Astrocyte (in vitro differentiated cells and primary cell): ENCODE data around the gene SDC4. TPM values are rescaled to one million over a fixed set of nuclear protein-coding genes. Genes with fewer than 3 reads are reported as not detected.

Experiments
- DNase-seq: peaks from one replicate; pipeline ENCODE4 v3.0.0-alpha.2; 2010; ENCODE audit warnings: low read depth
- FAIRE-seq: peaks from 2 replicates; lab custom pipeline; 2011; peaks lifted over from hg19 to GRCh38; lab: Jason Lieb, UNC
- H2AFZ ChIP-seq: 2 replicates; pipeline ENCODE4 v1.6.0; 2012; ENCODE audit warnings: low read depth, low read length, inconsistent platforms
- H3K27ac ChIP-seq: 2 replicates; pipeline ENCODE4 v1.5.1; 2011; ENCODE audit warnings: low read depth, low read length, inconsistent platforms
- H3K27me3 ChIP-seq: 2 replicates; pipeline ENCODE4 v1.6.0; 2011; ENCODE audit warnings: low read length, inconsistent platforms; ENCODE audit not compliant: insufficient read depth
- H3K36me3 ChIP-seq: 2 replicates; pipeline ENCODE4 v1.5.1; 2011; ENCODE audit warnings: low read length, inconsistent platforms; ENCODE audit not compliant: insufficient read depth
- H3K4me1 ChIP-seq: 2 replicates; pipeline ENCODE4 v1.5.1; 2011; ENCODE audit warnings: low read length, inconsistent platforms; ENCODE audit not compliant: insufficient read depth
- H3K4me2 ChIP-seq: 2 replicates; pipeline ENCODE4 v1.6.0; 2012; ENCODE audit warnings: low read length, inconsistent platforms
- H3K4me3 ChIP-seq: 2 replicates; pipeline ENCODE4 v1.5.1; 2011; ENCODE audit warnings: low read depth, mild to moderate bottlenecking, low read length, inconsistent platforms; ENCODE audit not compliant: insufficient read depth
- H3K79me2 ChIP-seq: 2 replicates; pipeline ENCODE4 v1.6.0; 2012; ENCODE audit warnings: mild to moderate bottlenecking, low read length, inconsistent platforms; ENCODE audit not compliant: insufficient read depth
- H3K9ac ChIP-seq: 2 replicates; pipeline ENCODE4 v1.6.0; 2012; ENCODE audit warnings: mild to moderate bottlenecking, low read length, inconsistent platforms
- H3K9me3 ChIP-seq: 2 replicates; pipeline ENCODE4 v1.5.1; 2012; ENCODE audit warnings: low read depth, mild to moderate bottlenecking, low read length, inconsistent platforms; ENCODE audit not compliant: insufficient read depth
- H4K20me1 ChIP-seq: 2 replicates; pipeline ENCODE4 v1.6.0; 2012; ENCODE audit warnings: low read length, inconsistent platforms; ENCODE audit not compliant: insufficient read depth
- H3K27ac Mint-ChIP-seq: one replicate; pipeline ENCODE4 v1.8.0; 2021; ENCODE audit warnings: mild to moderate bottlenecking, mixed read lengths; ENCODE audit not compliant: unreplicated experiment
- H3K27me3 Mint-ChIP-seq: one replicate; pipeline ENCODE4 v1.8.0; 2021; ENCODE audit warnings: low read depth, mixed read lengths; ENCODE audit not compliant: unreplicated experiment
- H3K36me3 Mint-ChIP-seq: one replicate; pipeline ENCODE4 v1.8.0; 2021; ENCODE audit warnings: low read depth, mixed read lengths; ENCODE audit not compliant: unreplicated experiment
- H3K4me1 Mint-ChIP-seq: one replicate; pipeline ENCODE4 v1.8.0; 2021; ENCODE audit warnings: low read depth, mixed read lengths; ENCODE audit not compliant: unreplicated experiment
- H3K4me3 Mint-ChIP-seq: one replicate; pipeline ENCODE4 v1.8.0; 2021; ENCODE audit warnings: mild to moderate bottlenecking, moderate library complexity, mixed read lengths; ENCODE audit not compliant: unreplicated experiment
- H3K9me3 Mint-ChIP-seq: one replicate; pipeline ENCODE4 v1.8.0; 2021; ENCODE audit warnings: mild to moderate bottlenecking, mixed read lengths; ENCODE audit not compliant: unreplicated experiment
- CTCF ChIP-seq: IDR thresholded peaks from 2 replicates; pipeline ENCODE4 v1.5.1; 2011; ENCODE audit warnings: low read depth, mild to moderate bottlenecking, inconsistent platforms, low read length, moderate library complexity; ENCODE audit not compliant: insufficient read depth
- EZH2 ChIP-seq: IDR thresholded peaks from 2 replicates; pipeline ENCODE4 v1.6.1; 2012; ENCODE audit warnings: mild to moderate bottlenecking, low read length, inconsistent platforms; ENCODE audit not compliant: insufficient read depth
- total RNA-seq: library from RNA; stranded (reverse); gene quantifications from 2 replicates; pipeline ENCODE4 v1.2.1, GENCODE V29; 2021

The SDC4 gene
- total RNA-seq, 1 donor from 2014 or later = 135 TPM

GRCh38 chr20:45293041-45294002 lies 54.9 kb downstream of the SDC4 start:
- peak; percentile 19 for DNase-seq
- H3K27ac Mint-ChIP-seq = peak overlapping the region; percentile 41
- H3K9me3 ChIP-seq = peaks cover 4% of the 10 kb centered on the region
- no peak overlapping the region for H3K27ac ChIP-seq
- peaks cover 6% of the 10 kb centered on the region for H3K4me1 ChIP-seq
- H3K79me2 ChIP-seq = no peaks in the 10 kb centered on the region
- H3K36me3 ChIP-seq = no peaks in the 10 kb centered on the region
- H3K36me3 Mint-ChIP-seq = no peaks in the 10 kb centered on the region
- peaks cover 8% of the 10 kb centered on the region for H3K27me3 Mint-ChIP-seq
- peaks cover 6% of the 10 kb centered on the region for H3K9me3 Mint-ChIP-seq
- peak overlapping the region; percentile 74 for H3K9ac ChIP-seq
- peaks cover 17% of the 10 kb centered on the region for H3K27me3 ChIP-seq
- H3K4me2 ChIP-seq = peak overlapping the region; percentile 90
- TF ChIP-seq EZH2 (peak; percentile 27), CTCF (peak; percentile 68)
- H3K4me3 ChIP-seq = peak overlapping the region; percentile 61
- H4K20me1 ChIP-seq = no peaks in the 10 kb centered on the region
- H2AFZ ChIP-seq = peak overlapping the region; percentile 88
- no peak for FAIRE-seq
- peaks cover 3% of the 10 kb centered on the region for H3K4me1 Mint-ChIP-seq
- peak overlapping the region; percentile 83 for H3K4me3 Mint-ChIP-seq

GRCh38 chr20:45292343-45292742 lies 55.9 kb downstream of the SDC4 start:
- H3K36me3 Mint-ChIP-seq = no peaks in the 10 kb centered on the region
- Histone ChIP-seq H3K27me3 (peaks cover 16% of the 10 kb centered on the region), H3K79me2 (no peaks in the 10 kb centered on the region), H3K4me3 (no peak overlapping the region), H3K9me3 (peaks cover 4% of the 10 kb centered on the region), H3K4me1 (peaks cover 6% of the 10 kb centered on the region), H3K4me2 (peak overlapping the region; percentile 90), H3K9ac (no peak overlapping the region), H3K27ac (no peak overlapping the region), H2AFZ (no peak overlapping the region), H4K20me1 (no peaks in the 10 kb centered on the region), H3K36me3 (no peaks in the 10 kb centered on the region)
- H3K27me3 Mint-ChIP-seq = peaks cover 15% of the 10 kb centered on the region
- no peak for TF ChIP-seq CTCF
- TF ChIP-seq EZH2 = no peak
- DNase-seq (no peak), FAIRE-seq (no peak)
- H3K4me3 Mint-ChIP-seq = no peak overlapping the region
- no peak overlapping the region for H3K27ac Mint-ChIP-seq
- H3K9me3 Mint-ChIP-seq = peaks cover 6% of the 10 kb centered on the region
- peaks cover 3% of the 10 kb centered on the region for H3K4me1 Mint-ChIP-seq
